Middle frontal gyrus (tissue), 1 donor: ENCODE measurements around the gene SGCE.
"Not testable (repeated sequence)": the region's sequence is repeated elsewhere in the genome, so short reads cannot be mapped to it uniquely, and the experiment has no call there.

Source experiments
- DNase-seq: peaks from one replicate; pipeline ENCODE4 v3.0.0-alpha.2; 2015; ENCODE audit warnings: low spot score; ENCODE audit errors: extremely low spot score

The SGCE gene, protein sequence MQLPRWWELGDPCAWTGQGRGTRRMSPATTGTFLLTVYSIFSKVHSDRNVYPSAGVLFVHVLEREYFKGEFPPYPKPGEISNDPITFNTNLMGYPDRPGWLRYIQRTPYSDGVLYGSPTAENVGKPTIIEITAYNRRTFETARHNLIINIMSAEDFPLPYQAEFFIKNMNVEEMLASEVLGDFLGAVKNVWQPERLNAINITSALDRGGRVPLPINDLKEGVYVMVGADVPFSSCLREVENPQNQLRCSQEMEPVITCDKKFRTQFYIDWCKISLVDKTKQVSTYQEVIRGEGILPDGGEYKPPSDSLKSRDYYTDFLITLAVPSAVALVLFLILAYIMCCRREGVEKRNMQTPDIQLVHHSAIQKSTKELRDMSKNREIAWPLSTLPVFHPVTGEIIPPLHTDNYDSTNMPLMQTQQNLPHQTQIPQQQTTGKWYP

DNA sequence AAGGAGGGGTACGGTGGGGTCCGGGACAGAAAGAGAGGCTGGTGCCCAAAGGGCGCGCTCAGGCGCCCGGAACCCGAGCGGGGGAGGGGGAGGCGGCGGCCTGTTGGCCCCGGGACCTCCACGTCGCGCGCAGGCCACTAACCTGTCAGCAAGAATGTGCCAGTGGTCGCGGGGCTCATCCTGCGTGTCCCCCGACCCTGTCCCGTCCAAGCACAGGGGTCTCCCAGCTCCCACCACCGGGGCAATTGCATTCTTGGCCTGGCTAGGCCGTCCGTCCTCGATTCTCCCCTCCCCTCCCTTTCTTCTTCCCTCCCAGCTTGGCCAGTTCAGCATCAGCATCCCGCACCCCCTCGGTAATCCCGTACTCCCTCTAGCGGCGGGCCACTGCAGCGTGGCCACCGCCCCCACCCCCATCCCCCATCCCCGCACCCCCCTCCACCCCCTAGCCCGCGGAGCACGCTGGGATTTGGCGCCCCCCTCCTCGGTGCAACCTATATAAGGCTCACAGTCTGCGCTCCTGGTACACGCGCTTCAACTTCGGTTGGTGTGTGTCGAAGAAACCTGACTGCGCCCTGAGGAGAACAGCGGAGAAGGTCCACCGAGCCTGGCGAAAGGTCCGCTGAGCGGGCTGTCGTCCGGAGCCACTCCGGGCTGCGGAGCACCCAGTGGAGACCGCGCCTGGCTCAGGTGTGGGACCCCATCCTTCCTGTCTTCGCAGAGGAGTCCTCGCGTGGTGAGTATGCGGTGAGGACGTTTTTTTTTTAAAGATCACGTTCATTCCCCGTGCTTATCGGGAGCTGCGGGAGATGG, at the start of gene SGCE:
Gene SGCE (minus strand): TSS at position 286 of the 810 bp plus-strand sequence. CDS start 35 bp downstream, at position 251.
- DNase-seq, result peak; percentile 60

DNA sequence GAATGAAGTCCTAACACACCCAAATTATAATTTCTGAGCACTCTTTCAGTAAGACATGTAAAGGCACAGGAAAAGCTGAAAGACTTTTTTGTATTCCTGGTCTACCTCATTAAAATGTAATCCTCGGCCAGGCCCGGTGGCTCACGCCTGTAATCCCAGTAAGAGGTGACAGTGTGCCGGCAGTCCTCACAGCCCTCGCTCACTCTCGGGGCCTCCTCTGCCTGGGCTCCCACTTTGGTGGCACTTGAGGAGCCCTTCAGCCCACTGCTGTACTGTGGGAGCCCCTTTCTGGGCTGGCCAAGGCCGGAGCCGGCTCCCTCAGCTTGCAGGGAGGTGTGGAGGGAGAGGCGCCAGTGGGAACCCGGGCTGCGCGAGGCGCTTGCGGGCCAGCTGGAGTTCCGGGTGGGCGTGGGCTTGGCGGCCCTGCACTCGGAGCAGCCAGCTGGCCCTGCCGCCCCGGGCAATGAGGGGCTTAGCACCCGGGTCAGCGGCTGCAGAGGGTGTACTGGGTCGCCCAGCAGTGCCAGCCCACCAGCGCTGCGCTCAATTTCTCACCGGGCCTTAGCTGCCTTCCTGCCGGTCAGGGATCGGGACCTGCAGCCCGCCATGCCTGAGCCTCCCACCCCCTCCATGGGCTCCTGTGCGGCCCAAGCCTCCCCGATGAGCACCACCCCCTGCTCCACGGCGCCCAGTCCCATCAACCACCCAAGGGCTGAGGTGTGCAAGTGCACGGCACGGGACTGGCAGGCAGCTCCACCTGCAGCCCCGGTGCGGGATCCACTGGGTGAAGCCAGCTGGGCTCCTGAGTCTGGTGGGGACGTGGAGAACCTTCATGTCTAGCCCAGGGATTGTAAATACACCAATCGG, 49.5 kb upstream of the SGCE start:
- DNase-seq, result not testable (repeated sequence)

DNA sequence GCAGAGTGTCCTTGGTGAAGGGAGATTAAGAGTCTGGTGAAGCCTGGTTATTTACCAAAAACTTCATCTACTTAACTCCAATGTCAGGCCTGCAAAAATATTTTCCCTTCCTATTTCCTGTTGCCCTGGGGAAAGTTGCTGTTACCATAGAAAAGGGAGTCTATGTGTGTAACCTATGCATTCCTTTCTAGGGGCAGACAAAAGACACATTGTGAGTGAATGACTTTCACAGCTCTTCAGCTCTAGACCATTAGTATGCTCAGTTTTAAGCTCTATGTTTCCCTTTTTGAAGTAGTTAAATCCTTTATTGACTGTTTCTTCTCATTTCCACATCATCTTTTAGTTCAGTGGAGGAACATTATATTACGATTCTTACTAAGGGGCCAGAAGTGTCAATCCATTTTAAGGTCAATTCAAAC, 45.6 kb upstream of the SGCE start:
- DNase-seq, result no peak

DNA sequence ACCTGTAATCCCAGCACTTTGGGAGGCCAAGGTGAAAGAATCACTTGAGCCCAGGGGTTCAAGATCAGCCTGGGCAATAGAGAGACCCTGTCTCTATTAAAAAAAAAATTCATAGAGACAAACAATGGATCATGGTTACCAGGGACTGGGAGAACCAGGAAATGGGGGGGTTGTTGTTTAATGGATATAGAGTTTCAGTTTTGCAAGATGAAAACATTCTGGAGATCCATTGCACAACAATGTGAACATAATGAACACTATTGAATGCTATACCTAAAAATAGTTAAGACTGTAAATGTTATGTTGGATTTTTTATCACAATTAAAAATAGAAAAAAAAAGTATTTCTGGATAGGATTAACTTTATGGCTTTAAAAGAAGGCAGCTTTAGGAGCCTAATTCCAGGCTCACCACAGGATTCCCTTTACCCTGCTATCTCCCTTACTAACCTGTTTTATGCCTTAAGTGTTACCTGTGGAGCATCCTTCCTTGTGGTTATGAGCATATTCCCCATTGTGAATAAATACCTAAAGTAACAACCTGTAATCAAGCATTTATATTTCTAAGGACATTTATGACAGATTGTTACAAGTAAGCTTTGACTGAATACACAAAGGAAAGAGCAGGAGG, 45.1 kb upstream of the SGCE start:
- DNase-seq, result no peak

DNA sequence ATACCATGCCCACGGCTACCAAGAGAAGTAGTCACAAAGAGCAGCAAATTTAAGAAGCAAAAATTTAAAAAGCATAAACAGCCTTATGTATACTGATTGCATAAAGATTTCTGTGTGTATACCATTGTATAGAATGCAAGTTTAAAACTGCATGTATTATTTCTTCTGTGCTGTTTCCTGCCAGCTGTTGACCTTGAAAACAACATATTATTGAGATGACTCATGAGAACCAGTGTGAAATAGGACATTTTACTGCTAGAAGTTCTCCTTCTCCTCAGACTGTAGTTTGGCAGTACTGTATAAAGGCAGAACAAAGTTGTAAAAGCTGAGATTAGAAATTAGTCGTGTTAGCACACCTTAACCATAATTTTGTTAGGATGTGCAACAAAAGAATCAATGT, 42.3 kb upstream of the SGCE start:
- DNase-seq, result no peak

GRCh38 chr7:94697035-94697974, 41.4 kb upstream of the SGCE start:
- DNase-seq, result no peak

- no peak for DNase-seq
Observed at GRCh38 chr7:94687810-94688209, 31.9 kb upstream of the SGCE start.

DNA sequence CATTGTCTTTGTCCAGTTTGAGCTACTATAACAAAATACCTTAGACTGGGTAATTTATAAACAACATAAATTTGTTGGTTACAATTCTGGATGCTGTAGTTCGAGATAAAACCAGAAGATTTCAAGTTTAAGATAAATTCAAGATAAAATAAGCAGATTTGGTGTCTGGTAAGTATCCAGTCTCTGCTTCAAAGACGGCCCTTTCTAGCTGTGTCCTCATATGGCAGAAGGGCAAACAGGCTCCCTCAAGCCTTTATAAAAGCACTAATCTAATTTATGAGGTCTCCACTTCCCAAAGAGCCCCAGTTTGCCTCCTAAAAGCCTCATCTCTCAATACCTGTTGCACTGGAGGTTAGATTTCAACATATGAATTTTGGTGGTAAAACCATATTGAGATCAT, 31.1 kb upstream of the SGCE start:
- DNase-seq, result no peak

- DNase-seq, result no peak
Observed at GRCh38 chr7:94683066-94683465, 27.1 kb upstream of the SGCE start.

- no peak for DNase-seq
Observed at GRCh38 chr7:94679358-94679757, 23.4 kb upstream of the SGCE start.

DNA sequence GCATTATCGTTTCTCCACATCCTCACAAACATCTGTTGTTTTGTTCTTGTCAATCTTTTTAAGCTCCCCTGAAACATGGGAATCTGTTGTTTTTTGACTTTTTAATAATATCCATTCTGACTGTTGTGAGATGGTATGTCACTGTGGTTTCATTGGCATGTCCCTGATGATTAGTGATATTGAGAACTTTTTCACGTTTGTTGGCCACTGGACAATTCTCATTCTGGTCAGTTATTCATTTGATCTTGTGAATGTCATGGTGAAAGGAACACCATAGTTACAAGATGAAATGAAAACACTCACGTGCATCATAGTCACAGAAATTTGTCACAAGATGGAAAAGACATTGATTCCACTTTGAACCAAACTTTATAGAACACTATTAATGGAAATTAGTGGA, 20.5 kb upstream of the SGCE start:
- DNase-seq, result no peak

- DNase-seq, result no peak
Observed at GRCh38 chr7:94675356-94675755, 19.4 kb upstream of the SGCE start.

DNA sequence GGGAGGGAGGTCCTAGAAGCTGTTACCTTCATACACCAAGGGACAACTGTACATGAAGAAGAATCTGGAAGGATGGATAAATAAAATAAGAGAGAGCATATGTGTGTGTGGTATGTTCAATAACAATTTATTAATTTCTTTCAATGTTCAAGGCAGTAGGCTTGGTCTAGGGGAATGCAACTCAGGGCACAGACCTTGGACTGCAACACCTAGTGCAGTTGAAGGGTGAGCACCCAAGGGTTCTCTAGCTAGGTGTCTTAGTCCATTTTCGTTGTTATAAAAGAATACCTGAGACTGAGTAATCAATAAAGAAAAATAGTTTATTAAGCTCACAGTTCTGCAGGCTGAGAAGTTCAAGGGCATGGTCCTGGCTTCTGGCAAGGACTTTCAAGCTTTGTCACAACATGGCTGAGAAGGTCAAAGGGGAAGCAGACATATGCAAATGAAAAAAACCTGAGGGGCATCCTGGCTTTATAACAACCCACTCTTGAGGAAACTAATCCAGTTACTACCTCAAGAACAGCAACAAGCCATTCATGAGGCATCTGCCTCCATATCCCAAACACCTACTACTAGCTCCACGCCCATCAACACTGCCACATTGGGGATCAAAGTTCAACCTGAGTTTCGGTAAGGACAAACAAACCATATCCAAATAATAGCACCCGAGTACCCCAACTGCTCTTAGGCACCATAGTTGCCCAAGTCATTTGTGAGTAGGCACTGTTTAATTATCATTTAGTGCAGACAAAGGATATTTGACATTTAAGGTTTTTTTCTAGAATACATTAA, 15.7 kb upstream of the SGCE start:
- DNase-seq, result no peak

- no peak for DNase-seq
Observed at GRCh38 chr7:94669773-94670495, 14.0 kb upstream of the SGCE start.

DNA sequence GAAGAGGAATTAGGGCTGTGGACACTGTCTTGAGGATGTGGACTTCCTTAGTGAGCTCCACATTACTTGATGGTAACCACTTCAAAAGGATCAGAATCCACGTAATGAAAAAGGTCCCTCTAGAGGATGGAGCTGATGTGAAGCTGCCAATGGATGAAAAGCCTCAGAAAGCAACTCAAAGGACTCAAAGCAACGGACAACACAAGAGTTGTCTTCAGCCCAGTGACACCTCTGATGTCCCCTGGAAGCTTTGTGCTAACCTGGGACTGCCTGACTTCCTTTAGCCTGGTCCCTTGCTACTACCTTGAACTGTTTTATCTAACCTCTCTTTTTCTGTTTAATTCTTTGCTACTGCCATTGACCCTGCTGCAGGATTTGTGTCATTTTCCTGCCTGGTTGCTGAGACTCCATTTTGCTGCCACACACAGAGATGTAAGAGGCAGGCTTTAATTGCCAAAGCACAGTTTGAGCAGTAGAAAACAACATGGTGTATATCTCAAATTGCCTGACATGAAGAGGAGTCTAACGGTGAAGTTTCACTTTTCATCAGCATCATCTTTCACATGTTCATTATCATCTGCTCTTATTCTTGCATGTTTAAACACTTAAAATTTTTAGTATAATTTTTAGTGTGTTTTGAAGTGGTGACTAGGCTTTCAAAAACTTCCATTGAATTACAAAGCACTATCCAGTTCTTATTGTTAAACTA, 11.1 kb upstream of the SGCE start:
- no peak for DNase-seq

DNA sequence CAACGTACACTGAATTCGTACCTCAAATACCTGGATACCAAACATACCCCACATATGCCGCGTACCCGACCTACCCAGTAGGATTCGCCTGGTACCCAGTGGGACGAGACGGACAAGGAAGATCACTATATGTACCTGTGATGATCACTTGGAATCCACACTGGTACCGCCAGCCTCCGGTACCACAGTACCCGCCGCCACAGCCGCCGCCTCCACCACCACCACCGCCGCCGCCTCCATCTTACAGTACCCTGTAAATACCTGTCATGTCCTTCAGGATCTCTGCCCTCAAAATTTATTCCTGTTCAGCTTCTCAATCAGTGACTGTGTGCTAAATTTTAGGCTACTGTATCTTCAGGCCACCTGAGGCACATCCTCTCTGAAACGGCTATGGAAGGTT, 9.5 kb upstream of the SGCE start:
- DNase-seq, result no peak

DNA sequence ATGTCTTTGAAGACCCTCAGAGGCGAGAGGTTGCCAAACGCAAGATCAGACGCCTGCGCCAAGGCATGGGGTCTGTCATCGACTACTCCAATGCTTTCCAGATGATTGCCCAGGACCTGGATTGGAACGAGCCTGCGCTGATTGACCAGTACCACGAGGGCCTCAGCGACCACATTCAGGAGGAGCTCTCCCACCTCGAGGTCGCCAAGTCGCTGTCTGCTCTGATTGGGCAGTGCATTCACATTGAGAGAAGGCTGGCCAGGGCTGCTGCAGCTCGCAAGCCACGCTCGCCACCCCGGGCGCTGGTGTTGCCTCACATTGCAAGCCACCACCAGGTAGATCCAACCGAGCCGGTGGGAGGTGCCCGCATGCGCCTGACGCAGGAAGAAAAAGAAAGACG, 8.1 kb upstream of the SGCE start:
- no peak for DNase-seq

DNA sequence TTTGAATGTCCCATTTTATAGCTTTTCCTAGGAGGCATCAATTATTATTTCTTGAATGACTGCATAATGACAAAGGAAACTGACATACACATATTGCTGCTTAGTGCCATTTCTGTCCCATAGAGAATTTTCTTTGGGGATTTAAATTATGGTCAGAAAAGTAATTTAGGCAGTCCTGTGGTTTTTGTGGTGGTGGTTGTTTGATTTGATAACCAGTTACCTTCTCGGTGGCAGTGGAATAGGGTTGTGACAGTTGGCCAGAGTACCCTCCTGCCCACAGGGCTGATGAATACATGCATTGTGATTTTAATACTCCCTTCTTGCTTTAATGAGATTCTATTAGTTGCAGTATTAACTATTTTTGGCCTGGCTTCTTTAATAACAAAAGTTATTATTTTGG, 6.6 kb upstream of the SGCE start:
- no peak for DNase-seq
